Activated CD4-positive, alpha-beta T cell treated with anti-CD3 and anti-CD28 coated beads for 36 hours (primary cell): ENCODE data around the gene ZNRF3. TPM values are rescaled to one million over a fixed set of nuclear protein-coding genes. Genes with fewer than 3 reads are reported as not detected.

ENCODE experiments used
- ATAC-seq: fragments of 200-7000 bp; cut with Tn5 transposase; one replicate; pipeline ENCODE4 v1.10.0; 2021; ENCODE audit warnings: mild to moderate bottlenecking, moderate library complexity
- CTCF ChIA-PET: fragments of 350-600 bp; sonication (Branson Sonifier 250); formaldehyde crosslinking; loops from one replicate; lab custom pipeline; 2021; ENCODE audit warnings: antibody characterized with exemption; lab: Charles Lee
- POLR2A ChIA-PET: fragments of 350-600 bp; sonication (Branson Sonifier 250); formaldehyde crosslinking; loops from one replicate; lab custom pipeline; 2021; ENCODE audit warnings: antibody characterized with exemption, inconsistent platforms; lab: Charles Lee
- DNase-seq: peaks from one replicate; pipeline ENCODE4 v3.0.0-alpha.2; 2020
- H3K27ac Mint-ChIP-seq: one replicate; pipeline ENCODE4 v1.8.0; 2021; ENCODE audit warnings: mixed read lengths
- H3K27me3 Mint-ChIP-seq: one replicate; pipeline ENCODE4 v1.8.0; 2021; ENCODE audit warnings: mixed read lengths
- H3K36me3 Mint-ChIP-seq: one replicate; pipeline ENCODE4 v1.8.0; 2021; ENCODE audit warnings: low read depth, mixed read lengths
- H3K4me1 Mint-ChIP-seq: one replicate; pipeline ENCODE4 v1.8.0; 2021; ENCODE audit warnings: mixed read lengths
- H3K4me3 Mint-ChIP-seq: one replicate; pipeline ENCODE4 v1.8.0; 2021; ENCODE audit warnings: mild to moderate bottlenecking, moderate library complexity, mixed read lengths
- H3K9me3 Mint-ChIP-seq: one replicate; pipeline ENCODE4 v1.8.0; 2021; ENCODE audit warnings: low read depth, mixed read lengths
- intact Hi-C, 2 experiments: fragments of 100-400 bp; cut with DNase I in 1 of 2; cut with micrococcal nuclease in 1 of 2; formaldehyde crosslinking; loops; one replicate each; pipeline versions ENCODE4 v1.14.2 to v1.15.1; 2022 to 2024; cut with DNase I, micrococcal nuclease
- total RNA-seq, 2 experiments: library from RNA; stranded (reverse); gene quantifications; one replicate each; pipeline ENCODE4 v1.2.3, GENCODE V29; 2021

ZNRF3 gene
- total RNA-seq, 2 experiments from 2014 or later, result 2.3 TPM

DNA sequence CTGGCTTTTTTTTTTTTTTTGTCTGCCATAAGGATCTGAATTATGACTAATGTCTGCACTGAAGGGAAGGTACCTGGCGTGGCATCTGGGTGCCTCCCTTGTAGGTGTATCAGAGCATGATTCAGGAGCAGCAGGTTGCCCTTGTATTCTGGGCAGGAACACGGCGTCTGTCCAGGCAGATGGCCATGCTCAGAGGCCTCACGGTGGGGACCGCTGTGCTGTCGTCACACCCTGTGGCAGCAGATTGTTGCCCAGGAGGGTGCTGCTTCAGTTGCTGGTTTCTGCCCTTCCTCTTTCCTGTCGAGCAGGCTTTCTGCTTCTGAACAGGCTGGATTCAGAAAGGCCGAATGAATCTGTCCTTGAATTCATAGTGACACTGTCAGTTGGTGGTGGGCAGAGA lies 11.0 kb downstream of the ZNRF3 start:
- intact Hi-C loops, result no loop called here
- peaks cover 12% of the 10 kb centered on the region for H3K4me1 Mint-ChIP-seq
- H3K27ac Mint-ChIP-seq, result no peak overlapping the region
- no peaks in the 10 kb centered on the region for H3K9me3 Mint-ChIP-seq
- DNase-seq, result no peak
- ChIA-PET POLR2A (no interaction called here), CTCF (interaction anchor here (0.7 to 1.2 kb wide), 3 partner anchors 10 to 48 kb away, joined by 3 read pairs; no protein-coding TSS in a partner anchor)
- no peak overlapping the region for H3K4me3 Mint-ChIP-seq
- no peak for ATAC-seq
- H3K27me3 Mint-ChIP-seq, result peaks cover 9% of the 10 kb centered on the region
- H3K36me3 Mint-ChIP-seq, result no peaks in the 10 kb centered on the region

DNA sequence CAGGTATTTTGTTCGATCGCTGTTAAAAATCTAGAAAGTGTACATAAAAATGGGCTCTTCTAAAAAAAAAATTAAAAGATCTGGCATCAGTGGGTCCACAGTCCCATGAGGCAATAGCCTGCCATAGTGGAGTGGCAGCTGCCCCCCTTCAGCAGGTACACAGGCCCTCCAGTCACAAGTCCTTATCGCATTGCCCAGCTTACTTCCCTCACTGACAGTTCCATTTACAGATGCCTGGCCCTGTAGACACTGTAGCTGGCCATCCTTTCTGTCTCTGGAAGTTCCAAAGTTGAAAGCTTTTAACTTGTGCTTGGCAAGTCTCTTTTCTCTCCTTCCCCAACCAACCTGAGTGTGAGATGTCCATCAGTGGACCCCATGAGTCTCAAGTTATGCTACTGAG lies 11.4 kb downstream of the ZNRF3 start:
- Mint-ChIP-seq H3K27me3 (peaks cover 8% of the 10 kb centered on the region), H3K4me3 (no peak overlapping the region), H3K4me1 (peaks cover 15% of the 10 kb centered on the region), H3K36me3 (no peaks in the 10 kb centered on the region), H3K27ac (no peak overlapping the region), H3K9me3 (no peaks in the 10 kb centered on the region)
- intact Hi-C loops, result no loop called here
- ChIA-PET CTCF (interaction anchor here (0.7 to 1.2 kb wide), 3 partner anchors 10 to 48 kb away, joined by 3 read pairs; no protein-coding TSS in a partner anchor), POLR2A (no interaction called here)
- no peak for DNase-seq
- ATAC-seq, result no peak

DNA sequence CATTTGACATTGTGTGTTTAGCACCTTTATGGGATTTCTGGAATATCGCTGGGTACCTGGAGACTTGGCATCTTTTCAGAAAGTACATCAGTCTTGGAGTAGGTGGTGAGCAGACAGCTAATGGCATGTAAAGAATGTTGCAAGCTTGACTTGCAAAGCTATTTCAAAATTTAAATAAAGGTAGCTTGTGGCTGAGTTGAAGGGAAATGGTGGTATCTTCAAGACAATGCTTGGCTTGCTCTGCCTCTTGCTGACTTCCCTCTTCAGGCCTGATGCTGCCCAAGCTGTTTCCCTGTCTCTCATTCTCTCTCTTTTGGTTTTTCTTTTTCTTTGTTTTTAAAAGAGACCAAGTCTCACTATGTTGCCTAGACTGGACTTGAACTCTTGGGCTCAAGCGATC lies 13.2 kb downstream of the ZNRF3 start:
- Mint-ChIP-seq H3K27me3 (peaks cover 8% of the 10 kb centered on the region), H3K36me3 (no peaks in the 10 kb centered on the region), H3K4me3 (no peak overlapping the region), H3K27ac (no peak overlapping the region), H3K9me3 (no peaks in the 10 kb centered on the region), H3K4me1 (peaks cover 20% of the 10 kb centered on the region)
- intact Hi-C loops, result no loop called here
- no peak for ATAC-seq
- DNase-seq, result no peak
- ChIA-PET POLR2A (no interaction called here), CTCF (interaction anchor here (0.9 kb wide), 1 partner anchor 51 kb away, joined by 4 read pairs; no protein-coding TSS in a partner anchor)

DNA sequence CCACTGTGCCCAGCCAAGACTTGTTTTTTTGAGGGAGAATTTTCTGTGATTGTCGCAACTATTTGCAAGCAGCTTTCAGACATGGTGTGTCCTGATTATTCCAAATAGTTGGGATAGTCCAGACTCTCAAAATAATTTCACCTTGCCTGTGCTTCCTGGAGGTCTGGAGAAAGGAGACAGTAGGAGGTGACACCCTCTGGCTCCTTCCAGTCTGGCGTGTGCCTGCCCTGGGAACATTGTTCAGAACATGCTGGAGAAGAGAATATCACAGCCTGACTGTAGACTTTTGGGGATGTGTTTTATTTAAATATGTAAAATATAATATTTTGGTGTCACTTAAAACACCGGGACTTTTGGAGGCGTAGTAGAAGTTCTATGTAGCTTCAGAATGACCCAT lies 14.9 kb downstream of the ZNRF3 start:
- ChIA-PET POLR2A (no interaction called here), CTCF (no interaction called here)
- ATAC-seq, result no peak
- Mint-ChIP-seq H3K27me3 (peaks cover 15% of the 10 kb centered on the region), H3K9me3 (no peaks in the 10 kb centered on the region), H3K27ac (no peak overlapping the region), H3K4me3 (no peak overlapping the region), H3K36me3 (no peaks in the 10 kb centered on the region), H3K4me1 (peaks cover 16% of the 10 kb centered on the region)
- no peak for DNase-seq
- intact Hi-C loops, result no loop called here

DNA sequence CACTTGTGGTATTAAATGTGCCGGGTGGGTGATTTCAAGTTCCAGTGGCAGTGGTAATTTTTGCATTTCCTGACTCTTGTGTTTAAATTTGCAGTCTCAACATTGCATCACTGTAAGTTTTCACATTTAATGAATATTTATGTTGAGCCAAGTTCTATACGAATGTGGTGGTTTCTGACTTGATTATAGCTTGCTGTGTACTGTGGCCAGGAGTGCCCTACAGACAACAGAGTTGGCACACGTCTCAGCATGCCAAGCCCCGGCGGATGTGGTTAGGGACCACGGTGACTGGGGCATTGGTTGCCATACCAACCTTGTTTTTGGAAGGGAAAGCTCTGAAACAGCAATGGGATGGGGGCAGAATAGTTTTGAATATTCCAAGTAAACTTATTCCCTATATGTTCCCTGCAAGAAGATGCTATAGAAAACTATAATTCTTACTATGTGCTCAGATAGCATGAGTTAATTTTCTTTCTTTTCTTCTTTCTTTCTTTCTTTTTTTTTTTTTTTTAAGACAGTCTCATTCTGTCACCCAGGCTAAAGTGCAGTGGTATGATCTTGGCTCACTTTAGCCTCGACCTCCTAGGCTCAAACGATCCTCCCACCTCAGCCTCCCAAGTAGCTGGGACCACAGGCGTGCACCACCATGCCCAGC lies 16.0 kb downstream of the ZNRF3 start:
- Mint-ChIP-seq H3K27ac (no peak overlapping the region), H3K36me3 (no peaks in the 10 kb centered on the region), H3K27me3 (peaks cover 23% of the 10 kb centered on the region), H3K9me3 (no peaks in the 10 kb centered on the region), H3K4me3 (no peak overlapping the region), H3K4me1 (peaks cover 16% of the 10 kb centered on the region)
- ChIA-PET POLR2A (no interaction called here), CTCF (no interaction called here)
- intact Hi-C loops, result no loop called here
- ATAC-seq (peak; percentile 68), DNase-seq (peak; percentile 58)

DNA sequence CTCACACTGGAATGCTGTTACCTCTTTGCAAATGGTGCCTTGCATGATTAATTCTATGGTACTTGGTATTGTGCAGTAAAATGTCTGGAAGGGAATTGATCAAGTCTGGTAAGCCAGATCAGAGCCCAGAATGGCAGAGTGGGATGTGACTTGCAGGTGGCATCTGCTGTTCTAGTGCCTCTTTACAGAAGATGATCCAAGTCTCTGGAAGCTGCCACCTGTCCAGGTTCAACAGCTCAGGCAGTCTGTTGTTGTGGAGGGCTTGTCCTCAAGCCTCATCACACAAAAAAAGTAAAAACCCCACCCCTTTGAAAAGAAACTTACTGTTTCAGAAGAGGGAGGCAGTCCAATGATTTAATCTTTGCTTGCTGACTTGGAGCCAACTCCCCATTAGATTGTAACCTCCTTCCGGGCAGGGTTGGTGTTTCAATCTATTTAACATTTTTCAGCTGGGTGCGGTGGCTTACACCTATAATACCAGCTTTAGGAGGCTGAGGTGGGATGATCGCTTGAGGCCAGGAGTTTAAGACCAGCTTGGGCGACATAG lies 17.1 kb downstream of the ZNRF3 start:
- ChIA-PET POLR2A (no interaction called here), CTCF (interaction anchor here (1.1 kb wide), 1 partner anchor 141 kb away, joined by 3 read pairs; no protein-coding TSS in a partner anchor)
- Mint-ChIP-seq H3K27ac (no peak overlapping the region), H3K9me3 (no peaks in the 10 kb centered on the region), H3K4me1 (peaks cover 16% of the 10 kb centered on the region), H3K36me3 (no peaks in the 10 kb centered on the region), H3K27me3 (peaks cover 30% of the 10 kb centered on the region), H3K4me3 (no peak overlapping the region)
- no peak for ATAC-seq
- DNase-seq, result no peak
- intact Hi-C loops, result loop anchor here in 1 of 2 experiments (10.0 kb wide), 1 partner anchor 106 kb away; no protein-coding TSS in a partner anchor

DNA sequence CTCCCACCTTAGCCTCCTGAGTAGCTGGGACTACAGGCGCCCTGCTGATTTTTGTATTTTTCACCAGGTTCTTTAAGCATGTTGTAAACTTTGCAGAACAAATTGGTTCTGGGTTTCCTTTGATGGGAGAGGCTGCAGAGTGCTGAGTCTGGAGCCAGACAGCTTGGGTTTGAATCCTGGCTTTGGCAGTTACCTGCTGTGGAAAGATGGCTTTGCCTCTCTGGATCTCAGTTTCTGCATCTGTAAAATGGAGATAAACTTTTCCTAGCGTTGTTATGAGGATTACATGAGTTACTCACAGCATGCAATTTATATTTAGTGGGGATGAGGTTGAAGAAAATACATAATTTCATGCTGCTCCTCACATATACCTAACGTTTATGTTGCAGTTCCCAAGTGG lies 19.1 kb downstream of the ZNRF3 start:
- no peaks in the 10 kb centered on the region for H3K9me3 Mint-ChIP-seq
- intact Hi-C loops, result loop anchor here in 1 of 2 experiments (10.0 kb wide), 1 partner anchor 108 kb away; no protein-coding TSS in a partner anchor
- peaks cover 4% of the 10 kb centered on the region for H3K36me3 Mint-ChIP-seq
- H3K4me3 Mint-ChIP-seq, result no peak overlapping the region
- CTCF ChIA-PET, result interaction anchor here (0.9 kb wide), 1 partner anchor 96 kb away, joined by 3 read pairs; no protein-coding TSS in a partner anchor
- peaks cover 33% of the 10 kb centered on the region for H3K27me3 Mint-ChIP-seq
- POLR2A ChIA-PET, result interaction anchor here (0.6 to 0.7 kb wide), 2 partner anchors 502 to 879 kb away, joined by 3 to 11 read pairs; no protein-coding TSS in a partner anchor
- H3K27ac Mint-ChIP-seq, result no peak overlapping the region
- DNase-seq, result no peak
- no peak for ATAC-seq
- H3K4me1 Mint-ChIP-seq, result peaks cover 31% of the 10 kb centered on the region

DNA sequence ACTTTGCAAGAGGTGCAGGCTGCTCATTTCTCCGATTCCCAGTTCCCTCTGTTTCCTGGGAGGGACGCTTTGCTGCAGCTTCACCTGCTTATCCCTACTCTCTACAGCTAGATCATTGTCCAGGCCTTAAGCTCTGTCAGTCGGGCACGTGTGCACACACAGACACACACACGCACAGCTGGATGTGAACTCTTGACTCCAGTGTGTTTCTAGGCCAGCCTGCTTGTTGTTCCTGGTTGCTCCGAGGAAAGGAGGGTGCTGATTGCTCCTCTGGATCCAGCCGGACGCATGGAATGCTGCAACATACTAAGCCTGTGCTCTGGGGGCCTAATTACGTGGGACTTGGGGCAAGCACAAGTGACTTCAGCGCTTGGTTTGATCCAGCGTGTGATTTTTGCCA lies 19.7 kb downstream of the ZNRF3 start:
- no peak for DNase-seq
- Mint-ChIP-seq H3K9me3 (no peaks in the 10 kb centered on the region), H3K27me3 (peaks cover 31% of the 10 kb centered on the region), H3K36me3 (peaks cover 4% of the 10 kb centered on the region), H3K4me3 (no peak overlapping the region), H3K27ac (no peak overlapping the region), H3K4me1 (peaks cover 37% of the 10 kb centered on the region)
- no peak for ATAC-seq
- ChIA-PET POLR2A (no interaction called here), CTCF (interaction anchor here (1.8 kb wide), 1 partner anchor 23 kb away, joined by 5 read pairs; no protein-coding TSS in a partner anchor)
- intact Hi-C loops, result loop anchor here in 1 of 2 experiments (10.0 kb wide), 1 partner anchor 108 kb away; no protein-coding TSS in a partner anchor

DNA sequence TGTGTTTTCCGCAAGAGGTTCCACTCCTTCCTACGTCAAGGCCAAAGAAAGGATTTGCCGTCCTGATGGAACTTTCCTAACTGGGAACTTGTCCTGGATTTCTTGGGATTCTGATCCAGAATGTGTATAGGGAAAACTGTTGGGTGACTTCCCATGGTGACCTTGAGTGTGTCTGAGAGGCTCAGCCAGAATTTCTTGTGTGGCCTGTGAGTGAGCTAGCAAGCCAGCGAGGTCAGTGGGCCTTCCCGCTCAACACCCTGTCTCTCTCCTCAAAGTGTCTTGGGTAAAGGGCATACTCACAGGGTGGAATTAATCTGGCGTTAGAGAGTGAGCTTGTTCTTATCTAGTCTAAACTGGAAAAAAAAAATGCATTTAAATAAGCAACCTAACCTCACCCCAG lies 20.4 kb downstream of the ZNRF3 start:
- ATAC-seq (no peak), DNase-seq (no peak)
- peaks cover 41% of the 10 kb centered on the region for H3K4me1 Mint-ChIP-seq
- H3K4me3 Mint-ChIP-seq, result no peak overlapping the region
- no peaks in the 10 kb centered on the region for H3K9me3 Mint-ChIP-seq
- no peak overlapping the region for H3K27ac Mint-ChIP-seq
- intact Hi-C loops, result loop anchor here in 1 of 2 experiments (10.0 kb wide), 1 partner anchor 109 kb away; no protein-coding TSS in a partner anchor
- peaks cover 4% of the 10 kb centered on the region for H3K36me3 Mint-ChIP-seq
- POLR2A ChIA-PET, result no interaction called here
- CTCF ChIA-PET, result interaction anchor here (1.8 kb wide), 1 partner anchor 24 kb away, joined by 5 read pairs; no protein-coding TSS in a partner anchor
- peaks cover 31% of the 10 kb centered on the region for H3K27me3 Mint-ChIP-seq

DNA sequence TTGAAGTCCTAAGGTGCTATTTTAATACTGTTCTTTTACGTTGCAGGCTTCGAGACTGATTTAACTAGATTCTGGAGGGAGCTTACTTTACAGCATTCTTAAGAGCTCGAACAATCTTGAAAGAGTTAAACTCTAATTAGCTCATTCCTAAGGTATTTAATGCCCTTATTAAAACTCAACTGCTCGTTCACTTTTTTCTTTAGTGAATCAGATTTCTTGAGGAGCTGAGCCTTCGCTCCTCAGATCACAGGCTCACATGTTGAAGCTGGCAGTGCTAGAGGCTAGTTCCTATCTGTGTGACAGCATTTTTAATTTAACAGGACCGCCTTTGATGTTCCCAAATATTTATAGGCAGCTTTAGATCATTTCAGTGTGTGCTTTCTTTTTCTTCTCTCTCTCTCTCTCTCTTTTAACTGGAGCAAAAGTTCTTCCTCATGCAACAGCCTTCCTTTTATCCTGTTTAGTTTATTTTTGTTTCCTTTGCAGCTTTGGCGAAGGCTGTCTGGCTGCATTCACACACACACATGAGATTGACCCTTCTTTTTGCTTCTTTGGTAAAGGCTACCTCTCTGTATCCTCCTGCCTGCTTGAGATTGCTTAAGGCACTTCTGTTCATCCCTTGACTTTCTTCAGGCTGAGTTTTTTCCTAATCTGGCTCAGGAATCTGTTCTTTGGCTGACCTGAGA lies 21.0 kb downstream of the ZNRF3 start:
- Mint-ChIP-seq H3K4me1 (peaks cover 41% of the 10 kb centered on the region), H3K27me3 (peaks cover 30% of the 10 kb centered on the region), H3K27ac (no peak overlapping the region), H3K4me3 (no peak overlapping the region), H3K9me3 (no peaks in the 10 kb centered on the region), H3K36me3 (peaks cover 4% of the 10 kb centered on the region)
- ATAC-seq, result no peak
- DNase-seq, result no peak
- POLR2A ChIA-PET, result no interaction called here
- CTCF ChIA-PET, result interaction anchor here (0.7 to 1.8 kb wide), 3 partner anchors 15 to 24 kb away, joined by 3 to 5 read pairs (median 3); no protein-coding TSS in a partner anchor
- intact Hi-C loops, result loop anchor here in 1 of 2 experiments (10.0 kb wide), 1 partner anchor 110 kb away; no protein-coding TSS in a partner anchor

DNA sequence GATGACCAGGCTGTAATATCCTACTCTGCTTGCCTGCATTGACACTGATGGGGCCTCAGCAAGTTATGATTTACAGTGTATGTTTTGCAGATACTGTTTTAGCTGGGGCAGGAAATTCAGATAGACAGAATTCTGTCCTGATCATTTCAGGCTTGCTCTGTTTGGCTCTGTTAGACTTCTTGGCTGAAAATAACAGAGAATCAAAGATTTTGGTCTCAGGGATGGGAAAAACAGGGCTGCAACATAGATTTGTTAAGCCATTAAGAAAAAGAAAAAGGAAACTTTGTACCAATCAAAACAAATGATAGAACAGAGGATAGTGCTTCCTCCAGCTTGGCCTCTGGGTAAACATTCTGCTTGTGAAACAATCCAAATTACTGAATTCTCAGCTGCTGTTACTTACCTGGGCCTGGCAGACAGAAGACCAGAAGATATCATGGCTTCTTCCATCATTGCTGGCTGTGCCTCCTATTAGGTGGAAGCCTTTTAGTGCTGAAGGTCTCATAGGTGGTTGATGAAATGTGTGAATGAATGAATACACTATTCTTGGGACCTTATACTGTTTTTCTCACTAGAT lies 22.0 kb downstream of the ZNRF3 start:
- Mint-ChIP-seq H3K4me3 (no peak overlapping the region), H3K4me1 (peaks cover 37% of the 10 kb centered on the region), H3K27ac (no peak overlapping the region), H3K27me3 (peaks cover 31% of the 10 kb centered on the region), H3K36me3 (peaks cover 4% of the 10 kb centered on the region), H3K9me3 (no peaks in the 10 kb centered on the region)
- CTCF ChIA-PET, result interaction anchor here (0.6 to 1.0 kb wide), 2 partner anchors 50 to 154 kb away, joined by 4 read pairs; no protein-coding TSS in a partner anchor
- intact Hi-C loops, result loop anchor here in 1 of 2 experiments (5.0 to 10.0 kb wide), 2 partner anchors 111 to 133 kb away; partner anchors contain the start of gene CCDC117
- ATAC-seq (no peak), DNase-seq (no peak)
- POLR2A ChIA-PET, result no interaction called here
